Thoracic aorta (tissue), 2 donors: Measurements from ENCODE around the gene USP51. TPM values are rescaled to one million over a fixed set of nuclear protein-coding genes. Genes with fewer than 3 reads are reported as not detected.
A peak's percentile ranks its signal among the peaks of the same experiment; 100 is the strongest.
"Not testable (repeated sequence)": the region's sequence is repeated elsewhere in the genome, so short reads cannot be mapped to it uniquely, and the experiment has no call there.

ENCODE experiments used
- ATAC-seq: fragments of 150-250 bp; one replicate; pipeline ENCODE4 v1.8.0; 2017; ENCODE audit warnings: low read depth; ENCODE audit not compliant: insufficient number of reproducible peaks, low FRiP score
- DNase-seq: peaks from one replicate; pipeline ENCODE4 v3.0.0-alpha.2; 2020; ENCODE audit warnings: low spot score
- H3K27ac ChIP-seq, 2 donors: fragments of 200-600 bp; sonication (generic); 1 replicate in 1 of 2; 2 replicates in 1 of 2; pipeline ENCODE4 v1.5.1; 2016; ENCODE audit warnings: mild to moderate bottlenecking in 2 of 2, moderate library complexity in 2 of 2
- H3K27me3 ChIP-seq: fragments of 200-600 bp; sonication (generic); replicated peaks from 2 replicates; pipeline ENCODE4 v1.6.0; 2016; ENCODE audit warnings: mild to moderate bottlenecking; ENCODE audit not compliant: insufficient read depth
- H3K36me3 ChIP-seq: fragments of 200-600 bp; sonication (generic); one replicate; pipeline ENCODE4 v1.5.1; 2016
- H3K4me1 ChIP-seq, 2 donors: fragments of 200-600 bp; sonication (generic); 1 replicate in 1 of 2; 2 replicates in 1 of 2; pipeline versions ENCODE4 v1.5.1 to v1.6.0; 2016; ENCODE audit warnings: low read depth in 2 of 2, mild to moderate bottlenecking in 1 of 2; ENCODE audit not compliant: control insufficient read depth in 1 of 2
- H3K4me3 ChIP-seq: fragments of 200-600 bp; sonication (generic); 2 replicates; pipeline ENCODE4 v1.5.1; 2016; ENCODE audit warnings: mild to moderate bottlenecking
- H3K9me3 ChIP-seq: fragments of 200-600 bp; sonication (generic); 2 replicates; pipeline ENCODE4 v1.5.1; 2016
- total RNA-seq, 2 donors: library from RNA; depleted of rRNA; stranded (reverse); fragments of >200 nt; gene quantifications; one replicate each; pipeline versions ENCODE4 v1.1.0 to v1.2.3, GENCODE V29; 2016
- TF ChIP-seq, protein P1 (sequence below): fragments of 200-600 bp; sonication (generic); IDR thresholded peaks from one replicate; pipeline ENCODE4 v1.5.1; 2019; ENCODE audit warnings: antibody characterized with exemption

Gene USP51
- total RNA-seq = 1 to 10 TPM; 2.6 to 7.0 TPM

GRCh38 chrX:55489314-55490009 lies at the start of gene USP51:
USP51 (minus strand) TSS chrX:55489848; CDS start chrX:55488939, 909 bp downstream.
- ATAC-seq (peak; percentile 2), DNase-seq (no peak)
- TF ChIP-seq, protein P1, sequence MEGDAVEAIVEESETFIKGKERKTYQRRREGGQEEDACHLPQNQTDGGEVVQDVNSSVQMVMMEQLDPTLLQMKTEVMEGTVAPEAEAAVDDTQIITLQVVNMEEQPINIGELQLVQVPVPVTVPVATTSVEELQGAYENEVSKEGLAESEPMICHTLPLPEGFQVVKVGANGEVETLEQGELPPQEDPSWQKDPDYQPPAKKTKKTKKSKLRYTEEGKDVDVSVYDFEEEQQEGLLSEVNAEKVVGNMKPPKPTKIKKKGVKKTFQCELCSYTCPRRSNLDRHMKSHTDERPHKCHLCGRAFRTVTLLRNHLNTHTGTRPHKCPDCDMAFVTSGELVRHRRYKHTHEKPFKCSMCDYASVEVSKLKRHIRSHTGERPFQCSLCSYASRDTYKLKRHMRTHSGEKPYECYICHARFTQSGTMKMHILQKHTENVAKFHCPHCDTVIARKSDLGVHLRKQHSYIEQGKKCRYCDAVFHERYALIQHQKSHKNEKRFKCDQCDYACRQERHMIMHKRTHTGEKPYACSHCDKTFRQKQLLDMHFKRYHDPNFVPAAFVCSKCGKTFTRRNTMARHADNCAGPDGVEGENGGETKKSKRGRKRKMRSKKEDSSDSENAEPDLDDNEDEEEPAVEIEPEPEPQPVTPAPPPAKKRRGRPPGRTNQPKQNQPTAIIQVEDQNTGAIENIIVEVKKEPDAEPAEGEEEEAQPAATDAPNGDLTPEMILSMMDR = no peak
- Histone ChIP-seq H3K27ac (peak within 1 kb of the TSS; percentile 92), H3K4me1 (no peaks in the 10 kb centered on the region), H3K36me3 (no peaks in the 10 kb centered on the region), H3K9me3 (no peaks in the 10 kb centered on the region), H3K4me3 (peak within 1 kb of the TSS; percentile 80), H3K27me3 (no peaks in the 10 kb centered on the region)

DNA sequence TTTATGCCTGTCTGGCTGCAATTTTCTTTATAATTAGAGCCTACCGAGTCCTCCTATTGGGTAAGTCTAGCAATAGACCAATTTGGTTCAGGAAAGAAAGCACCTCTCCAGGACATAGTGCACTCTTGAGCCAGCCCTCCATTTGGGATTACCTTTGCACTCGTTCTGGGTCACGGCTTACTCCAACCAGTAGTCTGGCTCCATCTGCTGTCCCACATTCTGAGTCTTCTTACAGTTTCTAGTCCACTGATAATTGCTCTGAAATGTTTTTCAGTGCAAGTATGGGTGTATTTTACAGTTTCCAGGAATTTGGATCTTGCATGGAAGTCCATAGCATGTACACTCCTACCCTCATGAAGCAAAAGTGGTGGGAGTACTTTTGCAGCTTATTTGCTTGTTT lies 34.8 kb upstream of the USP51 start:
- no peak overlapping the region for H3K4me3 ChIP-seq
- H3K27me3 ChIP-seq = no peaks in the 10 kb centered on the region
- H3K9me3 ChIP-seq = no peaks in the 10 kb centered on the region
- no peak for ATAC-seq
- H3K27ac ChIP-seq = no peak overlapping the region
- TF ChIP-seq, protein P1 = no peak
- no peaks in the 10 kb centered on the region for H3K36me3 ChIP-seq
- no peaks in the 10 kb centered on the region for H3K4me1 ChIP-seq
- no peak for DNase-seq

GRCh38 chrX:55523356-55523755 lies 33.7 kb upstream of the USP51 start:
- TF ChIP-seq, protein P1 = no peak
- DNase-seq (no peak), ATAC-seq (no peak)
- H3K9me3 ChIP-seq = no peaks in the 10 kb centered on the region
- H3K4me1 ChIP-seq = no peaks in the 10 kb centered on the region
- H3K4me3 ChIP-seq = no peak overlapping the region
- no peaks in the 10 kb centered on the region for H3K27me3 ChIP-seq
- no peak overlapping the region for H3K27ac ChIP-seq
- no peaks in the 10 kb centered on the region for H3K36me3 ChIP-seq

DNA sequence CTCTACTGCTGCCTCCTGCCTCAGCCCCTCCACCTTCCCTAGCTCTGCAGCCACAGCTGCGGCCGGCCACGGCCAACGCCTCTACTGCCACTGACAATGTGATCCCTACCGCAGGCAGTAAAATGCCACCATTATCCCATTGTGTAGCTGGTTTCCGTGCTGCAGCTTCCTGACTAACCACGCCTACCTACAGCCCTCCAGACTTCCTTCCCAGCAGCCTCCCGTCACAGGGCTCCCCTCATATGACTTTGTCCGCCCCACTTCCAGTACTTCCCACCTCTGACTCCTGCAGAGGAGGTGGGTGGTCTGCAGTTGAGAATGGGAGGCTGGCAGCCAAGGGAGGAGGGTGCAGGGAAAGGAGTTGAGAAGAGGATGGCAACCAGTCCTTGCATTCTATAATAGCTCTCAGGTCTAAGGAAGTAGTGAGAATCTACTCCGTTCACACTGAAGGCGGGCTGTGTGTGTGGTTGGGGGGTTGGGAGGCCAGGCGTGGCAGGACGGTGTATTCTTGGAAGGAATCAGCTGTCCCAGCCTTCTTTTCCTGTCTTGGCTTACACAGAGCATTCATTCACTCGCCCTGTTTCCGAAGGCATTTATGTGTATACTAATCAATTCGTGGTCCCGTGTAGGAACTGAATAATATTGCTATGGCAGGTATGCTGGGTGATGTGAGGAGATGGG lies 33.1 kb upstream of the USP51 start:
- H3K27me3 ChIP-seq = no peaks in the 10 kb centered on the region
- no peaks in the 10 kb centered on the region for H3K4me1 ChIP-seq
- no peaks in the 10 kb centered on the region for H3K36me3 ChIP-seq
- H3K27ac ChIP-seq = no peak overlapping the region
- no peaks in the 10 kb centered on the region for H3K9me3 ChIP-seq
- no peak for DNase-seq
- no peak for ATAC-seq
- H3K4me3 ChIP-seq = no peak overlapping the region
- TF ChIP-seq, protein P1 = no peak

DNA sequence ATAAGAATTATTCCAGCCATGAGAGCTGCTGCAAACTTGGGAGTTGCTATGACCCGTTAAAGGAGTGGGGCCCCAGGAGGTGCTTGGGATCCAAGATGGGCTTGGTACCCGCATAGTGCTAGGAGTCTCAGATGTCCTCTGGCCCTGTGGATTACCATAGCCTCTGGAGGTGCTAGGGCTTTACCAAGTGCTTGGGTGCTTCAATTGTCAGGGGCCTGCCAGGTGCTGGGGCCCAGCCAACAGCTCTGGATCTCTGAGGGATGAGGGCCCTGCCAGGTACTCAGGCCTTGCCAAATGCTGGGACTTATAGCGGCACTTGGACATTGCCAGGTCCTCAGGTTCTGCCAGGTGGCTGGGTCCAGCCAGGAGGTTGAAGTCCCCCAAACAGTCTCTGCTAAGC lies 32.0 kb upstream of the USP51 start:
- DNase-seq = no peak
- Histone ChIP-seq H3K36me3 (no peaks in the 10 kb centered on the region), H3K9me3 (no peaks in the 10 kb centered on the region), H3K4me3 (no peak overlapping the region), H3K4me1 (no peaks in the 10 kb centered on the region), H3K27ac (no peak overlapping the region), H3K27me3 (no peaks in the 10 kb centered on the region)
- TF ChIP-seq, protein P1 = no peak
- ATAC-seq = no peak

DNA sequence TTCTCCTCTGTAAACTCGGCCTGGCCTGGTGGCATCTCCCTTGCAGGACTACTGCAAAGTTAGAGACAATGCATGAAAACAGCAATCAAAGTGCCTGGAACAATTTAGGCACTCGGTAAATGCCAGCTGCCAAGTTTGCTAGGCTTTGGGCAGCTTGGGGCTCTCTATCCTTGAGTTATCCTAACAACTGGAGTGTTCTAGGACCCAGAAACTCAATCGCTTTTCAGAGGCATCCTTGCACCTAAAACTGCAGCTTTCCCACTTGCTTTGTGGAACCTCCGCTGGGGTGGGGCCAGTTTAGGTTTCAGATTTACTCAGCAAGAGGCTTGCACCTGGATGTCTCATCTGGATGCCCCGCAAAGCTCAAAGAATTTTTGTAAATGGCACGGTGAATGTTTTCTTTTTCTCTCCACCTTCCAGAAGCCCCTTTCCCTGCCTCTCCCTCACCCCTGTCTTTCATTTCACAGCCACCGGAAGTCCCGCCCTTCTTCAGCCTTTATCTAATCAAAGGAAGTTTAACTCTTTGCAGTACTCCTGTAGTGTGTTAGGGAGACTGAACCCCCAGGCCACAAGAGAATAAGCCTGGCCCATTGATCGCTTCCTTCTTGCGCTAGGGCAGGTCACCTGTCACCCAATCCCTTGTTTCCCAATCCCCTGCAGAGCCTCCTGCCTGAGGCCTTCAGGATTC lies 27.3 kb upstream of the USP51 start:
- not testable (repeated sequence) for H3K9me3 ChIP-seq, H3K4me1 ChIP-seq, H3K4me3 ChIP-seq, DNase-seq, ATAC-seq, H3K27ac ChIP-seq, H3K36me3 ChIP-seq, H3K27me3 ChIP-seq

DNA sequence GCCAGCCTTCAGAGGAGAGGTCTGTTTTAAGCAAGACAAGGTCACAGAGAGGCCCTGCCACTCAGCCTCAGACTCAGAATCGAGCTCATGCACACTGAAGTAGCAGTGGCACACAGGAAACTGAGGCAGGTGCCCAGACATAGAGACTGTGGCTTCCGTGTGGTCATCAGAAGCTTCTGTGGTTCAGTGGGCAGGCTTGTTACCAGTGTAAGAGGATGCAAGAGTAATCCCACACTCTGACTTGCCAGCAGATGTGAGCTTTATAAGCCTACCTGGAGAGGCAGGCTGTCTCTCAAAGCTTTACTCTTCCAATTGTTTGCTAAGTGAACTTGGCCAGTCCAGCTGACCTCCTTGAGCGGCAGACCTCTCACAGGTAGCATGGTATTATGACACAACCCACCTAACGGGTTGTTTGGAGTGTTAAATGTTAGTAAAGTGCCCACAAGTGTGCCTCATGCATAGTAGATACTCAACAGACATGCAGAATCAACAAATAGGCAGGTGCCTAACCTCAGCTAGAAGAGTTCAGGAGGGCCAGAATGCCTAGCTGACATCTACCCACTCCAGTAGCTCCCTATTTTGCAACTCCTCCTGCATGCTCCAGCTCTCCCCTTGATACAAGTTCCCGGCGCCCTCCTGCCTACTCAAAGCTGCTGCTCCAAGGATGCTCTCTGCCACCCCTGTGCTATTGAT lies 23.5 kb upstream of the USP51 start:
- H3K36me3 ChIP-seq, DNase-seq, H3K27me3 ChIP-seq, ATAC-seq, H3K4me1 ChIP-seq, H3K4me3 ChIP-seq, H3K27ac ChIP-seq, H3K9me3 ChIP-seq: not testable (repeated sequence)
